Peyer's patch (tissue), 4 donors: ENCODE measurements around the gene GAP43. TPM values are rescaled to one million over a fixed set of nuclear protein-coding genes. Genes with fewer than 3 reads are reported as not detected.

ENCODE experiments used
- DNase-seq, 3 donors: peaks; one replicate each; pipeline ENCODE4 v3.0.0-alpha.2; 2017 to 2019
- H3K27ac ChIP-seq, 4 donors: fragments of 200-600 bp; sonication (generic); one replicate each; pipeline ENCODE4 v1.5.1; 2016 to 2019
- H3K27me3 ChIP-seq, 2 donors: fragments of 200-600 bp; sonication (generic); one replicate each; pipeline ENCODE4 v1.5.1; 2019
- H3K36me3 ChIP-seq, 3 donors: fragments of 200-600 bp; sonication (generic); one replicate each; pipeline ENCODE4 v1.5.1; 2016 to 2019
- H3K4me1 ChIP-seq, 4 donors: fragments of 200-600 bp; sonication (generic); one replicate each; pipeline ENCODE4 v1.5.1; 2016 to 2019
- H3K4me3 ChIP-seq, 4 donors: fragments of 200-600 bp; sonication (generic); 1 replicate in 3 of 4; 2 replicates in 1 of 4; pipeline ENCODE4 v1.5.1; 2016 to 2019; ENCODE audit warnings: mild to moderate bottlenecking in 1 of 4
- H3K9me3 ChIP-seq, 4 donors: fragments of 200-600 bp; sonication (generic); one replicate each; pipeline ENCODE4 v1.5.1; 2016 to 2019; ENCODE audit warnings: mild to moderate bottlenecking in 1 of 4
- CTCF ChIP-seq, 6 experiments: fragments of 450-650 bp in 4 of 6; fragments of 200-600 bp in 2 of 6; sonication (generic) in 1 of 6; IDR thresholded peaks; one replicate each; pipeline ENCODE4 v1.5.1; 2017 to 2019; ENCODE audit warnings: antibody characterized with exemption in 6 of 6, mild to moderate bottlenecking in 3 of 6, moderate library complexity in 1 of 6
- POLR2A ChIP-seq, 2 donors: fragments of 450-650 bp; IDR thresholded peaks; one replicate each; pipeline ENCODE4 v1.5.1; 2017; ENCODE audit warnings: antibody characterized with exemption in 2 of 2, mild to moderate bottlenecking in 2 of 2, moderate library complexity in 2 of 2
- total RNA-seq, 4 donors: library from RNA; depleted of rRNA; stranded (reverse); fragments of >200 nt; gene quantifications; one replicate each; pipeline ENCODE4 v1.1.0, GENCODE V29; 2016

Gene GAP43
- total RNA-seq, 4 donors from 2014 or later, result 1.5 to 1.9 TPM; not detected in 2

GRCh38 chr3:115766587-115767482 lies 143.5 kb downstream of the GAP43 start:
- Histone ChIP-seq H3K4me3 (no peak overlapping the region), H3K4me1 (no peaks in the 10 kb centered on the region), H3K27me3 (no peaks in the 10 kb centered on the region), H3K9me3 (no peaks in the 10 kb centered on the region), H3K27ac (no peak overlapping the region), H3K36me3 (no peaks in the 10 kb centered on the region)
- no peak for DNase-seq
- TF ChIP-seq POLR2A (IDR thresholded peaks at IDR 0.05), result no peak
- no peak for TF ChIP-seq CTCF (IDR thresholded peaks at IDR 0.05)

- no peak overlapping the region for H3K4me3 ChIP-seq
- no peak for DNase-seq
Observed at GRCh38 chr3:115768661-115769060, 145.4 kb downstream of the GAP43 start.

More at GRCh38 chr3:115768661-115769060, 145.4 kb downstream of the GAP43 start:
- Histone ChIP-seq H3K4me1 (no peaks in the 10 kb centered on the region), H3K9me3 (no peaks in the 10 kb centered on the region), H3K27me3 (no peaks in the 10 kb centered on the region), H3K27ac (no peak overlapping the region), H3K36me3 (no peaks in the 10 kb centered on the region)
- TF ChIP-seq POLR2A (IDR thresholded peaks at IDR 0.05), result no peak
